HCT116 (cell line): ENCODE results near the gene PCBP3. TPM values are rescaled to one million over a fixed set of nuclear protein-coding genes. Genes with fewer than 3 reads are reported as not detected.

ENCODE experiments used
- ATAC-seq: fragments of 200-7000 bp; cut with Tn5 transposase; 2 replicates; pipeline ENCODE4 v1.9.1; 2020; ENCODE audit warnings: mild to moderate bottlenecking, moderate library complexity
- BruUV-seq: library from RNA; stranded (reverse); fragments of 400-500 nt; replicated peaks from 2 replicates; lab custom pipeline; 2021; lab: Mats Ljungman, UMichigan
- CTCF ChIA-PET: fragments of 300-600 bp; sonication (Branson Sonifier 250); formaldehyde crosslinking; loops from one replicate; lab custom pipeline; 2021; ENCODE audit warnings: antibody characterized with exemption; lab: Charles Lee
- POLR2A ChIA-PET: fragments of 300-600, 350-600 bp; sonication (Branson Sonifier 250); formaldehyde crosslinking; loops from one replicate; lab custom pipeline; 2021; ENCODE audit warnings: antibody characterized with exemption; lab: Charles Lee
- RAD21 ChIA-PET, 2 experiments: fragments of 300-600 bp; sonication (Branson Sonifier 250); formaldehyde crosslinking; loops; one replicate each; lab custom pipeline; 2023; ENCODE audit warnings: low total read pairs in 2 of 2; ENCODE audit not compliant: uncharacterized antibody in 2 of 2, unreplicated experiment in 2 of 2, low non-redundant PET in 1 of 2; lab: Charles Lee
- DNase-seq: peaks from one replicate; pipeline ENCODE4 v3.0.0-alpha.2; 2010; ENCODE audit warnings: low read depth, low spot score
- H2AFZ ChIP-seq: fragments of 200-600 bp; shearing (Covaris generic), sonication (generic); 2 replicates; pipeline ENCODE4 v1.6.1; 2017; ENCODE audit warnings: low read depth, mixed run types, mixed read lengths, antibody characterized with exemption, low read length; ENCODE audit not compliant: poor library complexity, severe bottlenecking
- H3K27ac ChIP-seq: 2 replicates; pipeline ENCODE4 v1.5.1; 2012; ENCODE audit warnings: low read depth, low read length
- H3K27me3 ChIP-seq: fragments of 200-600 bp; sonication (generic); 2 replicates; pipeline ENCODE4 v1.6.1; 2016; ENCODE audit warnings: mixed run types, low read length, mixed read lengths; ENCODE audit not compliant: insufficient read depth
- H3K36me3 ChIP-seq, 2 experiments: fragments of 200-500 bp in 1 of 2; fragments of 200-600 bp in 1 of 2; sonication (Bioruptor generic) in 1 of 2; sonication (generic) in 1 of 2; 2 replicates each; pipeline versions ENCODE4 v1.5.1 to v1.6.1; 2014 to 2016; ENCODE audit warnings: low read length in 2 of 2, inconsistent platforms in 1 of 2, mixed read lengths in 1 of 2, mixed run types in 1 of 2; ENCODE audit not compliant: insufficient read depth in 2 of 2, control insufficient read depth in 1 of 2
- H3K4me1 ChIP-seq, 2 experiments: fragments of 200-600 bp in 1 of 2; sonication (generic) in 1 of 2; 2 replicates each; pipeline versions ENCODE4 v1.5.1 to v1.6.1; 2012 to 2017; ENCODE audit warnings: low read length in 2 of 2, inconsistent platforms in 1 of 2, mild to moderate bottlenecking in 1 of 2, mixed read lengths in 1 of 2, mixed run types in 1 of 2, moderate library complexity in 1 of 2; ENCODE audit not compliant: insufficient read depth in 2 of 2, control insufficient read depth in 1 of 2
- H3K4me2 ChIP-seq: fragments of 200-600 bp; sonication (generic); 2 replicates; pipeline ENCODE4 v1.6.1; 2017; ENCODE audit warnings: mixed run types, low read length, mixed read lengths
- H3K4me3 ChIP-seq, 2 experiments: fragments of 200-600 bp in 1 of 2; sonication (generic) in 1 of 2; replicated peaks in 1 of 2; 2 replicates each; pipeline ENCODE4 v1.5.1; 2011 to 2016; ENCODE audit warnings: low read length in 2 of 2, control low read depth in 1 of 2, low read depth in 1 of 2, mild to moderate bottlenecking in 1 of 2, mixed read lengths in 1 of 2, mixed run types in 1 of 2
- H3K79me2 ChIP-seq: fragments of 200-600 bp; sonication (generic); 2 replicates; pipeline ENCODE4 v1.6.1; 2017; ENCODE audit warnings: mild to moderate bottlenecking, mixed run types, low read length, moderate library complexity, mixed read lengths; ENCODE audit not compliant: insufficient read depth
- H3K9ac ChIP-seq: fragments of 200-600 bp; sonication (generic); 2 replicates; pipeline ENCODE4 v1.6.1; 2016; ENCODE audit warnings: low read length, mixed read lengths
- H3K9me2 ChIP-seq: fragments of 200-600 bp; sonication (generic), shearing (Covaris generic); 2 replicates; pipeline ENCODE4 v1.6.1; 2017; ENCODE audit warnings: mixed run types, mild to moderate bottlenecking, moderate library complexity; ENCODE audit not compliant: insufficient read depth
- H3K9me3 ChIP-seq, 2 experiments: fragments of 200-500 bp in 1 of 2; fragments of 200-600 bp in 1 of 2; sonication (Bioruptor generic) in 1 of 2; sonication (generic) in 1 of 2; 2 replicates each; pipeline ENCODE4 v1.6.1; 2014 to 2017; ENCODE audit warnings: low read length in 2 of 2, mixed read lengths in 2 of 2, inconsistent platforms in 1 of 2, low read depth in 1 of 2, mild to moderate bottlenecking in 1 of 2, mixed run types in 1 of 2, moderate library complexity in 1 of 2; ENCODE audit not compliant: control insufficient read depth in 1 of 2, insufficient read depth in 1 of 2
- H4K20me1 ChIP-seq: fragments of 200-600 bp; sonication (generic), shearing (Covaris generic); 2 replicates; pipeline ENCODE4 v1.6.1; 2017; ENCODE audit warnings: mixed run types, mild to moderate bottlenecking, moderate library complexity; ENCODE audit not compliant: insufficient read depth
- ATF3 ChIP-seq: IDR thresholded peaks from 2 replicates; pipeline ENCODE4 v1.6.1; 2012
- CEBPB ChIP-seq: IDR thresholded peaks from 2 replicates; pipeline ENCODE4 v1.6.1; 2012; ENCODE audit warnings: low read depth
- CTCF ChIP-seq, 3 experiments: fragments of 200-600 bp in 1 of 3; sonication (generic) in 1 of 3; IDR thresholded peaks in 2 of 3; conservative IDR thresholded peaks in 1 of 3; 2 replicates each; pipeline ENCODE4 v1.5.1; 2012 to 2017; ENCODE audit warnings: low read depth in 2 of 3, low read length in 2 of 3, antibody characterized with exemption in 1 of 3, borderline replicate concordance in 1 of 3, control low read depth in 1 of 3, mild to moderate bottlenecking in 1 of 3, mixed read lengths in 1 of 3, mixed run types in 1 of 3, moderate library complexity in 1 of 3; ENCODE audit not compliant: insufficient read depth in 1 of 3
- EGR1 ChIP-seq: IDR thresholded peaks from 2 replicates; pipeline ENCODE4 v1.6.1; 2012; ENCODE audit warnings: low read depth
- ELF1 ChIP-seq: IDR thresholded peaks from 2 replicates; pipeline ENCODE4 v1.6.1; 2012; ENCODE audit warnings: low read depth, borderline replicate concordance
- EZH2 ChIP-seq: fragments of 200-600 bp; sonication (generic); IDR thresholded peaks from 2 replicates; pipeline ENCODE4 v1.6.1; 2017; ENCODE audit warnings: antibody characterized with exemption, mixed run types
- EZH2phosphoT487 ChIP-seq: fragments of 200-600 bp; IDR thresholded peaks from 2 replicates; pipeline ENCODE4 v1.6.1; 2018; ENCODE audit warnings: antibody characterized with exemption, borderline replicate concordance
- JUND ChIP-seq: IDR thresholded peaks from 2 replicates; pipeline ENCODE4 v1.6.1; 2012
- POLR2A ChIP-seq: IDR thresholded peaks from 2 replicates; pipeline ENCODE4 v1.7.0; 2011; ENCODE audit warnings: borderline replicate concordance; ENCODE audit not compliant: insufficient read depth, insufficient read length; ENCODE audit errors: extremely low read depth
- REST ChIP-seq: IDR thresholded peaks from 2 replicates; pipeline ENCODE4 v1.6.1; 2012; ENCODE audit warnings: low read depth
- SIN3A ChIP-seq: IDR thresholded peaks from 2 replicates; pipeline ENCODE4 v1.6.1; 2012; ENCODE audit warnings: low read depth
- SRF ChIP-seq: IDR thresholded peaks from 2 replicates; pipeline ENCODE4 v1.6.1; 2012; ENCODE audit warnings: low read depth
- YY1 ChIP-seq: IDR thresholded peaks from 2 replicates; pipeline ENCODE4 v1.6.1; 2011; ENCODE audit warnings: low read length, low read depth, moderate library complexity, mild to moderate bottlenecking; ENCODE audit not compliant: insufficient replicate concordance; ENCODE audit errors: extremely low read depth
- ZFX ChIP-seq: fragments of 450-650 bp; IDR thresholded peaks from 2 replicates; pipeline ENCODE4 v1.6.1; 2017
- ZNF274 ChIP-seq: fragments of 200-500 bp; sonication (Bioruptor generic); IDR thresholded peaks from 2 replicates; pipeline ENCODE4 v1.6.1; 2014; ENCODE audit warnings: mild to moderate bottlenecking, low read depth, low read length, inconsistent platforms
- intact Hi-C: fragments of 100-400 bp; cut with micrococcal nuclease; formaldehyde crosslinking; loops from 2 replicates; pipeline ENCODE4 v1.10.0; 2022
- total RNA-seq: library from RNA; stranded (reverse); gene quantifications from one replicate; pipeline ENCODE4 v1.2.1, GENCODE V29; 2021; ENCODE audit not compliant: unreplicated experiment

The PCBP3 gene
- total RNA-seq, 1 experiment from 2014 or later, result 3.1 TPM

GRCh38 chr21:45766501-45766900 lies 123.0 kb downstream of the PCBP3 start:
- no peak overlapping the region for H3K27ac ChIP-seq
- POLR2A ChIA-PET, result no interaction called here

GRCh38 chr21:45767071-45768006 lies 123.8 kb downstream of the PCBP3 start:
- H2AFZ ChIP-seq, result no peak overlapping the region
- no peak overlapping the region for H3K9ac ChIP-seq
- no peaks in the 10 kb centered on the region for H3K9me2 ChIP-seq
- no peak for ATAC-seq
- no peak overlapping the region for H3K4me2 ChIP-seq
- H3K27ac ChIP-seq, result no peak overlapping the region
- intact Hi-C loops, result no loop called here
- BruUV-seq, result no TSS peak
- no peaks in the 10 kb centered on the region for H3K27me3 ChIP-seq
- ChIA-PET POLR2A (no interaction called here), CTCF (no interaction called here), RAD21 (no interaction called here)
- no peaks in the 10 kb centered on the region for H3K4me1 ChIP-seq
- H3K36me3 ChIP-seq, result no peaks in the 10 kb centered on the region
- H3K4me3 ChIP-seq, result no peak overlapping the region
- no peaks in the 10 kb centered on the region for H3K9me3 ChIP-seq
- H3K79me2 ChIP-seq, result no peaks in the 10 kb centered on the region
- DNase-seq, result no peak
- no peaks in the 10 kb centered on the region for H4K20me1 ChIP-seq
- TF ChIP-seq SRF (no peak), ZFX (no peak), EGR1 (no peak), REST (no peak), CEBPB (no peak), ELF1 (no peak), YY1 (no peak), POLR2A (no peak), EZH2 (no peak), CTCF (IDR thresholded peaks at IDR 0.05 in 2 of 3, conservative IDR thresholded peaks at IDR 0.05 in 1 of 3; ENCODE audit: borderline replicate concordance in 1 of 3, insufficient read depth in 1 of 3, low read depth in 2 of 3, low read length in 2 of 3) (no peak), ZNF274 (no peak), ATF3 (no peak)

More at GRCh38 chr21:45766501-45766900, 123.0 kb downstream of the PCBP3 start:
- RAD21 ChIA-PET, result no interaction called here
- TF ChIP-seq ELF1 (no peak), EZH2phosphoT487 (no peak), SIN3A (no peak), SRF (no peak), JUND (no peak)
- Histone ChIP-seq H3K79me2 (no peaks in the 10 kb centered on the region), H3K9me3 (no peaks in the 10 kb centered on the region), H3K36me3 (no peaks in the 10 kb centered on the region), H3K9ac (no peak overlapping the region), H2AFZ (no peak overlapping the region), H3K4me1 (no peaks in the 10 kb centered on the region), H3K9me2 (no peaks in the 10 kb centered on the region), H3K4me3 (no peak overlapping the region), H3K27me3 (no peaks in the 10 kb centered on the region), H3K4me2 (no peak overlapping the region), H4K20me1 (no peaks in the 10 kb centered on the region)
- CTCF ChIA-PET, result no interaction called here
- no TSS peak for BruUV-seq
- DNase-seq, result no peak
- intact Hi-C loops, result no loop called here
- no peak for ATAC-seq
